Vagina (tissue), 2 donors: ENCODE measurements around the gene KLHL29. TPM values are rescaled to one million over a fixed set of nuclear protein-coding genes. Genes with fewer than 3 reads are reported as not detected.

Source experiments
- DNase-seq, 2 donors: peaks; one replicate each; pipeline ENCODE4 v3.0.0-alpha.2; 2017; ENCODE audit errors: extremely low spot score in 2 of 2
- H3K27ac ChIP-seq: fragments of 200-600 bp; sonication (generic); one replicate; pipeline ENCODE4 v1.5.1; 2019
- H3K27me3 ChIP-seq: fragments of 200-600 bp; sonication (generic); one replicate; pipeline ENCODE4 v1.5.1; 2019
- H3K36me3 ChIP-seq, 2 donors: fragments of 200-600 bp; sonication (generic); one replicate each; pipeline ENCODE4 v1.5.1; 2017 to 2019
- H3K4me1 ChIP-seq: fragments of 200-600 bp; sonication (generic); one replicate; pipeline ENCODE4 v1.5.1; 2019
- H3K4me3 ChIP-seq, 2 donors: fragments of 200-600 bp; sonication (generic); 1 replicate in 1 of 2; 2 replicates in 1 of 2; pipeline ENCODE4 v1.5.1; 2016 to 2019
- H3K9me3 ChIP-seq: fragments of 200-600 bp; sonication (generic); one replicate; pipeline ENCODE4 v1.5.1; 2019
- CTCF ChIP-seq, 3 experiments: fragments of 450-650 bp in 2 of 3; fragments of 200-600 bp in 1 of 3; sonication (generic) in 1 of 3; IDR thresholded peaks; one replicate each; pipeline ENCODE4 v1.5.1; 2017 to 2019; ENCODE audit warnings: antibody characterized with exemption in 3 of 3, mild to moderate bottlenecking in 2 of 3, moderate library complexity in 2 of 3
- POLR2A ChIP-seq, 2 donors: fragments of 450-650 bp; IDR thresholded peaks; one replicate each; pipeline ENCODE4 v1.6.1; 2017; ENCODE audit warnings: antibody characterized with exemption in 2 of 2, mild to moderate bottlenecking in 2 of 2, moderate library complexity in 2 of 2
- POLR2AphosphoS5 ChIP-seq, 2 donors: sonication (generic); formaldehyde crosslinking; IDR thresholded peaks; one replicate each; pipeline ENCODE4 v1.9.0; 2017; ENCODE audit warnings: antibody characterized with exemption in 2 of 2, mild to moderate bottlenecking in 2 of 2, low read depth in 1 of 2; ENCODE audit not compliant: insufficient read depth in 1 of 2
- intact Hi-C: fragments of 100-400 bp; cut with DNase I; formaldehyde crosslinking; loops from one replicate; pipeline ENCODE4 v1.15.1; 2023
- total RNA-seq: library from RNA; depleted of rRNA; stranded (reverse); fragments of >200 nt; gene quantifications from one replicate; pipeline ENCODE4 v1.2.3, GENCODE V29; 2016

KLHL29 gene
- total RNA-seq, 1 donor from 2014 or later = 19.4 TPM

GRCh38 chr2:23657934-23658333, 273.0 kb downstream of the KLHL29 start:
- Histone ChIP-seq H3K4me3 (no peak overlapping the region), H3K27me3 (no peaks in the 10 kb centered on the region), H3K27ac (no peak overlapping the region), H3K9me3 (no peaks in the 10 kb centered on the region), H3K4me1 (peaks cover 3% of the 10 kb centered on the region), H3K36me3 (no peaks in the 10 kb centered on the region)
- no peak for DNase-seq
- TF ChIP-seq CTCF (IDR thresholded peaks at IDR 0.05) (no peak), POLR2AphosphoS5 (IDR thresholded peaks at IDR 0.05; ENCODE audit: insufficient read depth in 1 of 2, low read depth in 1 of 2) (no peak), POLR2A (IDR thresholded peaks at IDR 0.05) (no peak)
- intact Hi-C loops = no loop called here

GRCh38 chr2:23658466-23658942, 273.5 kb downstream of the KLHL29 start:
- DNase-seq = no peak
- Histone ChIP-seq H3K36me3 (no peaks in the 10 kb centered on the region), H3K9me3 (no peaks in the 10 kb centered on the region), H3K4me1 (peaks cover 7% of the 10 kb centered on the region), H3K27ac (no peak overlapping the region), H3K27me3 (no peaks in the 10 kb centered on the region), H3K4me3 (no peak overlapping the region)
- intact Hi-C loops = no loop called here
- TF ChIP-seq POLR2A (IDR thresholded peaks at IDR 0.05) = no peak
- no peak for TF ChIP-seq CTCF (IDR thresholded peaks at IDR 0.05)
- TF ChIP-seq POLR2AphosphoS5 (IDR thresholded peaks at IDR 0.05; ENCODE audit: insufficient read depth in 1 of 2, low read depth in 1 of 2) = no peak

- no peaks in the 10 kb centered on the region for H3K27me3 ChIP-seq
- TF ChIP-seq POLR2AphosphoS5 (IDR thresholded peaks at IDR 0.05; ENCODE audit: insufficient read depth in 1 of 2, low read depth in 1 of 2) (no peak), POLR2A (IDR thresholded peaks at IDR 0.05) (no peak), CTCF (IDR thresholded peaks at IDR 0.05) (no peak)
- no peak for DNase-seq
- H3K27ac ChIP-seq = no peak overlapping the region
- intact Hi-C loops = no loop called here
- no peak overlapping the region for H3K4me3 ChIP-seq
- peaks cover 12% of the 10 kb centered on the region for H3K4me1 ChIP-seq
- no peaks in the 10 kb centered on the region for H3K9me3 ChIP-seq
- H3K36me3 ChIP-seq = no peaks in the 10 kb centered on the region
These were observed 274.3 kb downstream of the KLHL29 start for GRCh38 chr2:23659328-23659727.

GRCh38 chr2:23659773-23660172, 274.8 kb downstream of the KLHL29 start:
- DNase-seq = no peak
- TF ChIP-seq POLR2AphosphoS5 (IDR thresholded peaks at IDR 0.05; ENCODE audit: insufficient read depth in 1 of 2, low read depth in 1 of 2) (no peak), CTCF (IDR thresholded peaks at IDR 0.05) (no peak), POLR2A (IDR thresholded peaks at IDR 0.05) (no peak)
- peaks cover 15% of the 10 kb centered on the region for H3K4me1 ChIP-seq
- H3K4me3 ChIP-seq = no peak overlapping the region
- no peaks in the 10 kb centered on the region for H3K27me3 ChIP-seq
- no peaks in the 10 kb centered on the region for H3K36me3 ChIP-seq
- no peak overlapping the region for H3K27ac ChIP-seq
- no peaks in the 10 kb centered on the region for H3K9me3 ChIP-seq
- intact Hi-C loops = no loop called here

GRCh38 chr2:23660237-23660636, 275.3 kb downstream of the KLHL29 start:
- DNase-seq = no peak
- intact Hi-C loops = no loop called here
- Histone ChIP-seq H3K27ac (no peak overlapping the region), H3K9me3 (no peaks in the 10 kb centered on the region), H3K27me3 (no peaks in the 10 kb centered on the region), H3K4me3 (no peak overlapping the region), H3K4me1 (peaks cover 15% of the 10 kb centered on the region), H3K36me3 (no peaks in the 10 kb centered on the region)
- TF ChIP-seq POLR2AphosphoS5 (IDR thresholded peaks at IDR 0.05; ENCODE audit: insufficient read depth in 1 of 2, low read depth in 1 of 2) (no peak), CTCF (IDR thresholded peaks at IDR 0.05) (no peak), POLR2A (IDR thresholded peaks at IDR 0.05) (no peak)
